ENCODE data around the gene KITLG. TPM values are rescaled to one million over a fixed set of nuclear protein-coding genes. Genes with fewer than 3 reads are reported as not detected.

KITLG gene
- total and polyA plus RNA-seq, 2 experiments from 2014 or later, result 4.3 to 30.4 TPM

- no peaks in the 10 kb centered on the region for H3K9me2 ChIP-seq (replicated peaks; ENCODE audit: insufficient read depth)
- no peaks in the 10 kb centered on the region for H3K9me3 ChIP-seq (ENCODE audit: low read depth)
- no peak for TF ChIP-seq CTCF (IDR thresholded peaks at IDR 0.05; ENCODE audit: poor library complexity)
- TF ChIP-seq EZH2phosphoT487 (IDR thresholded peaks at IDR 0.05; ENCODE audit: low read depth, severe bottlenecking, unreplicated experiment), result no peak
- no peak for TF ChIP-seq EZH2 (IDR thresholded peaks at IDR 0.05; ENCODE audit: borderline replicate concordance)
- no peaks in the 10 kb centered on the region for H3K36me3 ChIP-seq (replicated peaks; ENCODE audit: insufficient read depth, low read depth)
- H3K4me2 ChIP-seq, result no peak overlapping the region
- no peaks in the 10 kb centered on the region for H3K4me1 ChIP-seq (ENCODE audit: insufficient read depth)
- no peak overlapping the region for H2AFZ ChIP-seq
- H3K4me3 ChIP-seq, result no peak overlapping the region
- no peak for DNase-seq (ENCODE audit: low spot score)
- no peaks in the 10 kb centered on the region for H3K27me3 ChIP-seq
- WGBS (ENCODE audit: low lambda C conversion rate, missing lambda C conversion rate), result 97% methylated on average over 1 of the region's 1 CpG
- H3K27ac ChIP-seq, result no peak overlapping the region
- H4K20me1 ChIP-seq (ENCODE audit: insufficient read depth, poor library complexity, severe bottlenecking), result no peaks in the 10 kb centered on the region
- H3K79me2 ChIP-seq, result no peaks in the 10 kb centered on the region
These were observed 85.2 kb downstream of the KITLG start for GRCh38 chr12:88495031-88495430.

DNA sequence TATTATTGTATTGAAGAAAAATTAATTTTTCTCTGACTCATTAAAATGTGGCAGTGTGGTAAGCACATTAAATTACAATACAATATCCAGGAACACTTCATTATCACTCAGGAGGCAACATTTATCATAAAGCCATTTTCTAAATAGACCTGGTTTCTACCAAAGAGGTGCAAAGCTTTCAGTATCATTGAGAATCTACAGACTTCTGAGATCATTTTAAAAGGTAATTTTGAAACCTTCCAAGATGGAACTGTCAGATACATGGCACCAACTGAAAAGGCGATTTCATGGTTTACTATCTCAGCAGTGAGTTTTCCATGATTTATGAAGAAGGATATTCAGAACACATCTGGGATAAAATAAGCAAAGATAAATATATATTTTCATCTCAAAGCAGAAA lies 85.8 kb downstream of the KITLG start:
- H3K27me3 ChIP-seq, result no peaks in the 10 kb centered on the region
- no peak for DNase-seq (ENCODE audit: low spot score)
- H3K9me2 ChIP-seq (replicated peaks; ENCODE audit: insufficient read depth), result no peaks in the 10 kb centered on the region
- H3K79me2 ChIP-seq, result no peaks in the 10 kb centered on the region
- no peaks in the 10 kb centered on the region for H3K9me3 ChIP-seq (ENCODE audit: low read depth)
- H3K4me3 ChIP-seq, result no peak overlapping the region
- WGBS (ENCODE audit: low lambda C conversion rate, missing lambda C conversion rate), result 86% methylated on average over 1 of the region's 1 CpG
- no peak for TF ChIP-seq CTCF (IDR thresholded peaks at IDR 0.05; ENCODE audit: poor library complexity)
- TF ChIP-seq EZH2phosphoT487 (IDR thresholded peaks at IDR 0.05; ENCODE audit: low read depth, severe bottlenecking, unreplicated experiment), result no peak
- TF ChIP-seq EZH2 (IDR thresholded peaks at IDR 0.05; ENCODE audit: borderline replicate concordance), result no peak
- H3K27ac ChIP-seq, result no peak overlapping the region
- H2AFZ ChIP-seq, result no peak overlapping the region
- H3K36me3 ChIP-seq (replicated peaks; ENCODE audit: insufficient read depth, low read depth), result no peaks in the 10 kb centered on the region
- H3K4me1 ChIP-seq (ENCODE audit: insufficient read depth), result no peaks in the 10 kb centered on the region
- H4K20me1 ChIP-seq (ENCODE audit: insufficient read depth, poor library complexity, severe bottlenecking), result no peaks in the 10 kb centered on the region
- no peak overlapping the region for H3K4me2 ChIP-seq

- H3K4me1 ChIP-seq (ENCODE audit: insufficient read depth), result no peaks in the 10 kb centered on the region
- H3K4me3 ChIP-seq, result no peak overlapping the region
- 63% methylated on average over 2 of the region's 2 CpGs for WGBS (ENCODE audit: low lambda C conversion rate, missing lambda C conversion rate)
- no peaks in the 10 kb centered on the region for H3K36me3 ChIP-seq (replicated peaks; ENCODE audit: insufficient read depth, low read depth)
- no peak overlapping the region for H3K4me2 ChIP-seq
- TF ChIP-seq CTCF (IDR thresholded peaks at IDR 0.05; ENCODE audit: poor library complexity), result no peak
- no peak for TF ChIP-seq EZH2phosphoT487 (IDR thresholded peaks at IDR 0.05; ENCODE audit: low read depth, severe bottlenecking, unreplicated experiment)
- no peak for TF ChIP-seq EZH2 (IDR thresholded peaks at IDR 0.05; ENCODE audit: borderline replicate concordance)
- H4K20me1 ChIP-seq (ENCODE audit: insufficient read depth, poor library complexity, severe bottlenecking), result no peaks in the 10 kb centered on the region
- DNase-seq (ENCODE audit: low spot score), result no peak
- H3K79me2 ChIP-seq, result no peaks in the 10 kb centered on the region
- H2AFZ ChIP-seq, result no peak overlapping the region
- no peaks in the 10 kb centered on the region for H3K9me2 ChIP-seq (replicated peaks; ENCODE audit: insufficient read depth)
- H3K27me3 ChIP-seq, result no peaks in the 10 kb centered on the region
- no peak overlapping the region for H3K27ac ChIP-seq
- H3K9me3 ChIP-seq (ENCODE audit: low read depth), result no peaks in the 10 kb centered on the region
These were observed 86.6 kb downstream of the KITLG start for GRCh38 chr12:88493636-88494035.

GRCh38 chr12:88490425-88490824 lies 89.8 kb downstream of the KITLG start:
- Histone ChIP-seq H3K27ac (no peak overlapping the region), H4K20me1 (ENCODE audit: insufficient read depth, poor library complexity, severe bottlenecking) (no peaks in the 10 kb centered on the region), H3K9me3 (ENCODE audit: low read depth) (no peaks in the 10 kb centered on the region), H3K9me2 (replicated peaks; ENCODE audit: insufficient read depth) (no peaks in the 10 kb centered on the region), H3K36me3 (replicated peaks; ENCODE audit: insufficient read depth, low read depth) (no peaks in the 10 kb centered on the region), H3K4me3 (no peak overlapping the region), H3K79me2 (no peaks in the 10 kb centered on the region), H3K4me2 (no peak overlapping the region), H2AFZ (no peak overlapping the region), H3K27me3 (no peaks in the 10 kb centered on the region), H3K4me1 (ENCODE audit: insufficient read depth) (no peaks in the 10 kb centered on the region)
- no peak for DNase-seq (ENCODE audit: low spot score)
- TF ChIP-seq CTCF (IDR thresholded peaks at IDR 0.05; ENCODE audit: poor library complexity) (no peak), EZH2 (IDR thresholded peaks at IDR 0.05; ENCODE audit: borderline replicate concordance) (no peak), EZH2phosphoT487 (IDR thresholded peaks at IDR 0.05; ENCODE audit: low read depth, severe bottlenecking, unreplicated experiment) (no peak)
- whole genome bisulfite sequencing (ENCODE audit: low lambda C conversion rate, missing lambda C conversion rate), result 92% methylated on average over 2 of the region's 2 CpGs
